GM04504 (cell line): ENCODE results near the gene XRRA1.
A peak's percentile ranks its signal among the peaks of the same experiment; 100 is the strongest.
"Not testable (repeated sequence)": the region's sequence is repeated elsewhere in the genome, so short reads cannot be mapped to it uniquely, and the experiment has no call there.

Experiments used
- DNase-seq: peaks from one replicate; pipeline ENCODE4 v3.0.0-alpha.2; 2012; ENCODE audit warnings: low read depth

Gene XRRA1

DNA sequence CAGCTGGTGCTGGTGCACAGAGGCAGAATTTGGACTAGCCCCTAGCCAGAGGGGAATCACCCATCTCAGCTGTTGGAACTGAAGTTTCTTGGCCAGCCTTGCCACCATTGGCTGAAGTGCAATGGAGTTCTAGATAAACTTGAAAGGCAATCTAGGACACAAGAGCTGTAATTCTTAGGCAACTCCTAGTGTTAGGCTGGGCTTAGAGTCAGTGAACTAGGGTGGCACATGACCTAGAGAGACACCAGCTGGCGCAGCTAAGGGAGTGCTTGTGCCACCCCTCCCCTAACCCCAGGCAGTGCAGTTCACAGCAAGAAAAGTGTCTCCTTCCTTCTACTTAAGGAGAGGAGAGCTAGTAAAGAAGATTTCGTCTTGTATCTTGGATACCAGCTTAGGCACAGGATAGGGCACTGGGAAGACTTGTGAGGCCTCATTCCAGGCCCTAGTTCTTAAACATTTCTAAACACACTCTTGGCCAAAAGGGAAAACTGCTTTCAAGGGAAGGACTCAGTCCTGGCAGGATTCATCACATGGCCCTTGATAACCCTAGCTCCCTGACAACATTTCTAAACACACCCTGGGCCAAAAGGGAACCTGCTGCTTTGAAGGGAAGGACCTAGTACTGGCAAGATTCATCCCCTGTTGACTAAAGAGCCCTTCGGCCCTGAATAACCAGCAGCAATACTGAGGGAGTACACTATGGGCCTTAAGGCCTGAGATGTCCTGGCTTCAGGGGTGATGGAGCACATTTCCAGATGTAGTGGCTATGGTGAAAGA lies 53.4 kb downstream of the XRRA1 start:
- DNase-seq = no peak

DNA sequence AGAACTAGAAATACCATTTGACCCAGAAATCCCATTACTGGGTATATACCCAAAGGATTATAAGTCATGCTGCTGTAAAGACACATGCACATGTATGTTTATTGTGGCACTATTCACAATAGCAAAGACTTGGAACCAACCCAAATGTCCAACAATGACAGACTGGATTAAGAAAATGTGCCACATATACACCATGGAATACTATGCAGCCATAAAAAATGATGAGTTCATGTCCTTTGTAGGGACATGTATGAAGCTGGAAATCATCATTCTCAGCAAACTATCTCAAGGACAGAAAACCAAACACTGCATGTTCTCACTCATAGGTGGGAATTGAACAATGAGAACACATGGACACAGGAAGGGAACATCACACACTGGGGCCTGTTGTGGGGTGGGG lies 55.9 kb downstream of the XRRA1 start:
- DNase-seq = not testable (repeated sequence)

DNA sequence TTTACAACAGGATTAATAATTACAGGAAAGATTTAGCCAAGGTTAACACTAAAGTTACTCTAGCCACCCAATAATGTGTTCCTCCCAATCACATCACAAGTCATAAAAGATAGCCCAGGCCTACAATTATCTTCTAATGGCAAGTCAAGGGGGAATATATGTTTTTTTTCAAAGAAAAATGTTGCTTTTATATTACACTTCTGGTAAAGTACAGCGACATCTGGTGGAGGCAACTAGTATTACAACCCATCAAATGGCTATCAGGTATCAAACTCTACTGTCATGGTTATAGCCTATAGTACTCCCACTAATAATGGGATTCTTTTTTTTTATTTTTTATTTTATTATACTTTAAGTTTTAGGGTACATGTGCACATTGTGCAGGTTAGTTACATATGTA lies 71.8 kb downstream of the XRRA1 start:
- no peak for DNase-seq

DNA sequence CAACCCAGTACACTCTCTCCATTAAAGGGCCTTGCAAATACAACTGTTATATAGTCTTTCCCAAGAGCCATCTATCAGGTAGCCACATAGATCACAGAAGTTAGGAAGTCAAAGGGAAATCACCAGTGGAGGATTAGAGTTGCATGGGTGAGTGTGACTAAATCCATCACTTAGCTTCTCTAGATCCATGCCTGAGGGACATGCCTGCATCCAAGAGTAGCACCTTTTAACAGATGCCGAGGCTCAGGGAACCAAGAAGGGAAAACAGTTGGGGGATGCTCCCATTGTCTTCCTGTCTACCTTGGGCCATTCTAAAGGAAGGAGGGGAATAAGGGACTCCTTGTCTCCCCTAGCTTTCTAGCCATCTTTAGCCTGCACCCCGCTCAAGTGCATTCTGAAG lies 77.9 kb downstream of the XRRA1 start:
- DNase-seq = no peak

DNA sequence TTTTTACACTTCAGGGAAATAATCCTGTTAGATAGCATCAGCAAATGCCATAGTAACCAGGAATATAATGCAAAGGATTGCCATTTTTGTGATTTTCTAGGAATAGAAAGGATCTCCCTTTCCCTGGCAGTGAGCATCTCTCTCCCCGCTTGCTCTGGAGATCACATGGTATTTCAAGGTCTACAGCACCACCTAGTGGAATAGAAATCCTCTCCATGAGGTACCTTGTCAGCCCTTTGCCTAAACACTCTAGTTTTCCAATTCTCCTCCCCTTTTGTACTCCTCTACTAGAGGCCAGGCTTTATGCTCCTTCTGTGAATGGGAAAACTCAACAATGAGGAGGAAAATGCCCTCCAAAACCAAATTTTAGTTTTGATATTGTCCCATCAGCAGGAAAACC lies 78.4 kb downstream of the XRRA1 start:
- peak; percentile 24 for DNase-seq

DNA sequence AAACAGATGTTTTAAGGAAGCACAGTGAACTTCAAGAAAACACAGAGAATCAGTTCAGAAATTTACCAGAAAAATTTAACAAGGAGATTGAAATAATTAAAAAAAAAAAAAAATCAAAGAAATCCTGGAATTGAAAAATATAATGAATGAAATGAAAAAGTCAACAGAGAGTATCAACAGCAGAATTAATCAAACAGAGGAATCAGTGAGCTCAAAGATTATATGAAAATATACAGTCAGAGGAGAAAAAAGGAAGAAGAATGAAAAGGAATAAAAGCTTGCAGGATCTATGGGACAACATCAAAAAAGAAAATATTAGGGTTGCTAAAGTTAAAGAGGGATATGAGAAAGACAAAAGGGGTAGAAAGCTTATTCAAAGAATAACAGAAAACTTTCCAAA lies 82.3 kb downstream of the XRRA1 start:
- DNase-seq = no peak

DNA sequence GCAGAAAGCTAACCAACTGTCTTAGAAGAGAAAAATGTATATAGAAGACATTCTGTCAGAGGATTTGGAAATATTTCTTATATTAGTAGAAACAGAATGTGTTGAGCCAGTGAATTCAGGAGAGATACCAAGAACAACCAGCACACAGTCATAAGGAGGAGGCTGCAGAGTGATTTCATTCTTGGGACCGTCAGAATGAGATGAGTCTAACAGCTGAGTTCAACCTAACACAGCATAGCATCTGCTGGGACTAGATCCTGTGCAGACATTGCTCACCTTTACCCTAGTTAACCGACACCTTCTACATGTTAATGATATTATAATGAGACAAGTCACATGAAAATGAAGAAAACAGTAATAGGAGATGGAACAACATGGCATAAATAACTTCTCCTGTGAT lies 85.5 kb downstream of the XRRA1 start:
- DNase-seq = no peak

DNA sequence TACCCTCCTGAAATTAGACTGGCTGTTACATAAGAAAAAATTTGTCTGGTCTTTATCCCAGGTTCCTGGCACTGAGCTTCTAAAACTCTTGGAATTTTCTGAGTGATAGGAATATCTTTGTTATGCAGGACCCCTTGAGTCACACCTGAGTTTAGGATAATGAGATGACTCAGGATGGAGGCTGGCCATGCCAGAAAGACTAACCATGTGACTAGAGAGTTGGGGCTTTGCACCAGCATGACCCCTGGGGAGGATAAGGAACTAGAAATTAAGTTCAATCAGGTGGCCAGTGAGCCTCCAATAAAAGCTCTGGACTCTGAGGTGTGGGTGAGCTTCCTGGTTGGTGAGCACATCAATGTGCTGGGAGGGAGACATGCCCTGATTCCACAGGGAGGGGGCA lies 88.1 kb downstream of the XRRA1 start:
- DNase-seq = no peak

DNA sequence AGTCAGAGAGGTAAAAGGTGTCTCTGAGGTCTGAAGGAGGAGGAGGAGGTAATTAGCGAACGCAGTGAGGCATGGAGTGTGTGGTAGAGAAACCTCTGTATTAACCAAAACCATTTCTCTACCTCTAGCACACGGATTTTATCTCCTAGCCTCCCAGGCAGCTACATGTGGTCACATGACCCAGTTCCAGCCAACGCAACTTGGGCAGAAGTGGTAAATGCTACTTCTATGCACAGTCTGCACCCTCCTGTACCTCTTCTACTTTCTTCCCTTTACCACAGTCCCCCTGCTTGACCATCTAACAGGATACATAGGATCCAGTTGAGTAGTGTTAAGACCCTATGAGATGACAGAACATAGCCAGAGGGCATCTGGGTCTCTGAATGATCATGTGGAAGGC lies 95.7 kb downstream of the XRRA1 start:
- DNase-seq = no peak

DNA sequence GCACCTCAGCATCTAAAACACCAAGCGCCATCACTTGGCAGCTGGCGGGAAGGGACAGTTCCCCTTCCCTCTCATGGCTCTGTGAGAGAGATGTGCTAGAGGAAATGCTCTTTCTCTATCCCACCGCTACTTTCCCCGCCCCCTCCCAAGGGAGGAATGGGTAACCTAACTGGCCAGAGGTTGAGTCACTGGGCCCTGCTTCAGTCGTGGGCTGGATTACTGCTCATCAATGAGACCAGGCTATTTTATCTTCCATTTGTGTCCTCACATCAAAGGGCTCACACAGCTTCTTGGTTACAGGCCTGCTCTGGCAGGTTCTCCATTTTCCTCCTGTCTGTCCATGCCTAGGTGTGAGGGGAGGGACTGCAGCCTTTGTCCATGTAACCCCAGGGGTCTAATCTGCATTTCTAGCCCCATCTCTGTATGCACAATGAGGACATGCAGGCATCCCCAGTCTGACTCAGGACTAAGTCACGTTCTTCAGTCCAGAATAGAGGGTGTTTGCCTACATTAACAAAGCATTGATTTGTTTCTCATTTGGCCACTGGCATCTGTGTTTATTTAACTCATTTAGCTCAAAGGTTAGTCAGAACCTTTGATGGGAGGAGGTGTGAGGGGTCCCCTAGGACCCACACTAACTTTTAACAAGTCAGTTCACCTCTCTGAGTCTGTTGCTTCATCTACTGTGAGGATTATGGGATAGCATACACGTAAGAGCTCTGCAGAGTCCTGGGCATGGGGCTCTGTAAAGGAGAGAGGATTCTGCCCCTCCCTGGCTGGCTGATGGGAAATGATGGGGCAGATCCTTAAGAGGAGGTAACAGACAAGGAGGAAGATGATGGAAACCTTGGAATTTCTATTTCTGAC lies 99.1 kb downstream of the XRRA1 start:
- DNase-seq = peak; percentile 40

DNA sequence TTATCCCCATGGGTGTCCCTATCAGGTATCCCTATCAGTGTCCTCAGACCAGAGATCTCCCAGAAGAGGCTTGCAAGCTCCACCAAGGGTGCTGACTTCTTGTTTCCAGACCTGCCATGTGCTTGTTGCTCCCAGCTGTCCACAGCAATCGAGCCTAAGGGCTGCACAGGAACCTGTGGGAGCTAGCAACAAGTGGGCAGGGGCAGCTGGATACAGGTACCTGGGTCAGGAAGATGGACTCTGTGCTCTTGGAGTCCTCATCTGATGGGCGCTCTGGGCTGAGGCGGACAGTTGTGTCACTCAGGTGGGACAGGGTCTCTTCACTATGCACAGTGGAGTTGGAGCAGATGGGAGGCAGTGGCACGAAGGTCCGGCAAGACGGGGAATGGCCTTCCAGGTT lies 101.0 kb downstream of the XRRA1 start:
- DNase-seq = no peak

DNA sequence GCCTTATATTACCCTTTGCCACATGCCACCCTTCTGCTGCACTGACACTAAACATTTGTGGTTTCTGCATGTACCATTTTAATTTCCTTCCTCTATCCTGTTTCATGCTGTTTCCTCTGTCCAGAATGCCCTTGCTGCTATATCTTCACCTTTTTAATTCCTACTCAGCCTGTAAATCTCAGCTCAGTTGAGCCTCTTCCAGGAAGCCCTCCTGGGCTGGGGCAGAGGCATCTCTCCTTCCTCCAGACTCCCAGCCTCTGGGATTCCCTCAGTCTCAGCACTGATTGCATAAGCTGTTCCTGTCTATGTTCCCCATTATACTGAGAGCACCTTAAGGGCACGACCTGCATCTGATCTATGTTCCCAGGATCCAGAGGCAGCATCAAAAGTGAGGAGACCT lies 101.5 kb downstream of the XRRA1 start:
- DNase-seq = no peak

DNA sequence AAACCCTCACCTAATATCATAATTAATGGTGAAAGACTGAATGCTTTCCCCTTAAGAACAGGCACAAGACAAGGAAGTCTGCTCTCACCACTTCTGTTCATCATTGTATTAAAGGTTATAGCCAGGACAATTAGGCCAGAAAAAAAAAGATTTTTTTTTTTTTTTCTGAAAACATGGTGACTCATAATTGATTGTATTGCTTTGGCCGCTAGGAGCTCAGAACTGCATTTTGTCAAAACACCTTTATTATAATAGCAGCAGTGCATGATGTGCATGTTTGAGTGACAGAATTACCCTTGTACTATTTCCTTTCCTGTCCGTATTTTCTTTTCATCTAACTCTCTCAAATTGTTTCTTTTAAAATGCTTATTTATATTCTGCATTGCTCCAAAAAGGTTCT lies 102.1 kb downstream of the XRRA1 start:
- DNase-seq = no peak

DNA sequence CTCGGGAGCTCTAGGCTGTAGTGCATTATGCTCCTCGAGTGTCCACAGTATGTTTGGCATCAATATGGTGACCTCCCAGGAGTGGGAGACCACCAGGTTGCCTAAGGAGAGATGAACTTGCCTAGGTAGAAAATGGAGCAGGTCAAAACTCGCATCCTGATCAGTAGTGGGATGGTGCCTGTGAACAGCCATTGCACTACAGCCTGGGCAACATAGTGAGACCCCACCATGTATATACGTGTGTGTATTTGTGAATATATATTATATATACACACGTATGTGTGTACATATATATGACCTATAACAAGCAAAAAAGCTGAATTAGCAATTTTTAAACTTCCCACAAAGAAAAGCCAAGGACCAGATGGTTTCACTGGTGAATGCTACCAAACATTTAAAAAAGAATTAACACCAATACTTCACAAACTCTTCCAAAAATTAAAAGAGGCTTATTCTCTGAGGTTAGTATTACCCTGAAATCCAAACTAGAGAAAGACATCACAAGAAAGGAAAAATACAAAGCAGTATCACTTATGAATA lies 102.8 kb downstream of the XRRA1 start:
- DNase-seq = no peak

DNA sequence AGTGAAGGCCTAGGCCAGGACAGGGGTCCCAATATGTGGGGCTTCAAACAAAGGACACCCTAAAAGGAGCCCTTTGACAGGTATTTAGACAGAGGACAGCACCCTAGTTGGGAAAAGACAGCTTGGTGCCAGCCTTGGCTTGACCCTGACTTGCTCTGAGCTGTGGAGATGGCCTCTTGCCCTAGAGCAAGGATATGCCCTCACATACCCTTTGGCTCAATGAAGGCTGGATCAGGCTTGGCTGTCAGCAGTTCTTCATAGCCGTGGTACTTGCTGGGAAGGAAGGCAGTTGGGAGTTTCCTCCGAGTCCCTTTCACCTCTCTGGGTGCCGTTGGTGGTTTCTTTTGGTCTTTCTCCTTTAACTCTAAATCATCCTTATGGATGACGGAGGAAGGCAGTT lies 104.0 kb downstream of the XRRA1 start:
- no peak for DNase-seq

DNA sequence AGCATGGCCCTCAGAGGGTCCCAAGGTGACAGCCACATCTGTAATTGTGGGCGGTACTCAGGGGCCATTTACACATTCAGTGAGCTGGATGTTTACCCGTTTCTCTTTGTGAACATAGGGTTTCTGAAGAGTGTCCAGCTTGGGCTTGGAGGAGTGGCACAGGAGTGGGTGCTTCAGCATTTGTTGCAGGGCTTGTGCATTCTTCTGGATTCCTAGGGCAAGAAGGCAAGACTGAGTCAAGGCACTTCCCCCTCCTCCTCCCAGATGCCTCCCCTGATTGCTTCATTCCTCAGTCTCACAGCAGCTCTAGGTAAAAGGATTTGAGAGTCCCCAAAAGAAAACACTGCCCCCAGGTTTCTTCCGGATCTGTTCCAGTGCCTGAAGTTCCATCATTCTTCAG lies 104.8 kb downstream of the XRRA1 start:
- DNase-seq = no peak

DNA sequence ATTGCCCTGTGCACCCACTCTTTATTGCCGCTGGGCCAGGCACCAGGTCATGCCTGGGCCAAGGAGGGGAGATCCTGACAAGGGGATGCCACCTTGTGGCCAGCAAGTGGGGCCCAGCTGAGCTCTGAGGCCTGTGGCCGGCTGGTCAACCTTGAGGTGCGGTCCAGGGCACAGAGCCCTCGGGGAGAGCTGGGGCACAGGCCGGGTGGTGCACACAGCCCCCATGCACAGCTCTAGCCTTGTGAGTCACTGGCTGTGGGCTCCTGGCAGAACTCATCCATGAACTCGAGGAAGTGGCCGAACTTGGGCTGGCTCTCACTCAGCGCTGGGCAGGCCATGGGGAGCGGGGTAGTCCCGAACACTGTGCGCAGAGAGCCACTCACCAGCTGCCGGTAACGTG lies 105.9 kb downstream of the XRRA1 start:
- no peak for DNase-seq

DNA sequence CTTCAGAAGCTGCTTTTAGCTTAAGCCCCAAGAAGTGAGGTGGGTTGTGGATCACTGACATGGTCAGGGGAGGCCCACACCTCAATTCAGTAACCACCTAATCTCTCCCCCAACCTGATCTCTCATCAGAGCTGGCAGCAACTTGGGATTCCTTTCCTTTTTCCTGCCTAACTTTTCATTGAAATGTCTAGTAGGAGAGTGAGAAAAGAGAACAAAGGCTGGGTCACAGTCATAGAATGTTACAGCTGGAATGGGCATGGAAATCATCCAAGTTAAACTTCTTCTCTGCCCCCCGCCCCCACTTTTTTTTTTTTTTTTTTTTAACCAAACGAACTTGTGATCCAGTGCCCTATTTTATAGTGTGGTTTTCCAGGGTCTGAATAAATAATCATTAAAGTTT lies 108.4 kb downstream of the XRRA1 start:
- DNase-seq = no peak

DNA sequence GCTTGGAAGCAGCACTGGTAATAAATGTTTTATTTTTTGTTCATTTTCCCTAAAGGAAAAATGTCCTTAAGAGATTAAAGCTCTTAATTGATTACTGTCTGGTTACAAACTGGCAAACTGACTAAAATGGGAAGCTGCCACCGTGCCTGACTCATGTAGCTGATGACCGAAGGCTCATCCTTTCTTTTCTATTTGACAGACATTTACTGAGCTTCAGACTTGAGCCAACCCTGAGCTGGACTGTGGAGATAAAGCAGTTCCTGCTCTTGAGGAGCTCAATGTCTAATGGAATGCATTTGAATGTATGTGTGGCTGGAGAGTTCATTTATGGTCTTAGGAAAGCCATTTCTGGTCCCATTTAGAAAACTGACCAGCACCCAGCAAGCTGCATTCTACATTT lies 108.9 kb downstream of the XRRA1 start:
- DNase-seq = no peak

DNA sequence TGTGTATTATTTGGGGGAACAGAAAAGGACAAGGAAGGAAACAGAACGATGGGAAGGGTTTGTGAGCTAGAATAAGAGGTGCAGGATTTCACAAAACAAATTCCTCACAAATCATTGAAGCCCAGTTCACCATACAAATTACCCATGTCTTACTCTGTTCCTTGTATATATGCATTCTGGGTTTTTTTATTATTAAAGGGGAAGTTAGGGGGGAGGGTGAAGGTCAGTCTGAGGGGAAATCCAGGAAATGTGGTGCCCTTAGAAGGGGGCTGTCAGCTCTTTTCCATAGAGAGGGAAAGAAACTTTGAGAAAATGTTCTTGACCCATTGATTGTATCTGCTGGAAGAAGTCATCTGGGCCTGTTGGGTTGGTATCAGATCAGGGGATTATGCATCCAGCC lies 109.4 kb downstream of the XRRA1 start:
- DNase-seq = no peak

DNA sequence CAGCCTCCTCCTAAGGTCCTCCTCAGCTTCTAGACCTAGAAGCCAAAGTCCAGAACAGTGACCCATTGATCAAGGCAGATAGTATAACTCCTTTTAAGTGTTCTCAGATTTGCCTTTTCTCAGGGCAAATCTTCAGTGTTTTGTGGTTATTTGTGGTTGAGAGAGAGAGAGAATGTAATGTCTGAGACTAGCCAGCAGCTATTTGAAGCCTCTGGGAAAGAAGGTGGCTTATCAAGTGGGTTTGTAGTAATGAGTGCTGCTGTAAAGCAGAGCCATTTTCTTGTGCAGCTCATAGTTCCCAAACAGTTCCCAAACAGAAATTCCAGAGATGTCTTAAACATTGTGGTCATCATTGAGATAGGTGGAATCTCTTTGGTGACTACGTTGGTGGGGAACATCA lies 110.7 kb downstream of the XRRA1 start:
- no peak for DNase-seq

DNA sequence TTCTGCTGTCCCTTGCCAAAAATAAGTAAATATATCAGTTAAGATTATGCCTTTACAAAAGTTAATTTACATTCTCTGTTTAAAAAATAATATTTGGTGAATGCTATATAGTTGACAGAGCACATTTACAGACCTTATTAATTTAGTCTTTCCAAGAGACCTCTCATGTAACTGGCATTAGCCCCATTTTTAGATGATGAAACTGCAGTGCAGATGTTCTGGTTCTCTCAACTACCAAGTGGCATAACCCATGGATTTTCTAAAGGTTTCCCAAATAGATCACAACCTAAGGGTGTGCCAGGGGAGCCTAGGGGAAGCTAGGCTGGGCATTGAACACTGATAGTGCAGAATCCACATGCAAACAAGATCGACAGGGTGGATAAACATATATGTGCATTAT lies 111.7 kb downstream of the XRRA1 start:
- DNase-seq = no peak

DNA sequence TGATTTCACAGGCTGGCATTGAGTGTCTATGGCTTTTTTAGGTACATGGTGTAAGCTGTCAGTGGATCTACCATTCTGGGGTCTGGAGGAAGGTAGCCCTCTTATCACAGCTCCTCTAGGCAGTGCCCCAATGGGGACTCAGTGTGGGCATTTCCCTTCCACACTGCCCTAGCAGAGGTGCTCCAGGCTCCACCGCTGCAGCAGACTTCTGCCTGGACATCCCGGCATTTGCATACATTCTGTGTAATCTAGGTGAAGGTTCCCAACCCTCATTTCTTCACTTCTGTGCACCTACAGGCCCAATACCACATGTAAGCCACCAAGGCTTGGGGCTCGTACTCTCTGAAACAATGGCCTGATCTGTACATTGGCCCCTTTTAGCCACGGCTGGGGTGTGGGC lies 122.0 kb downstream of the XRRA1 start:
- DNase-seq = no peak
